Right cardiac atrium (tissue), 5 donors: Measurements from ENCODE around the gene ACAP1. TPM values are rescaled to one million over a fixed set of nuclear protein-coding genes. Genes with fewer than 3 reads are reported as not detected.

Experiments
- ATAC-seq, 2 donors: fragments of 200-7000 bp; cut with Tn5 transposase; one replicate each; pipeline versions ENCODE4 v1.8.0 to v1.9.1; 2020; ENCODE audit warnings: moderate library complexity in 2 of 2, mild to moderate bottlenecking in 1 of 2
- DNase-seq, 3 donors: peaks; one replicate each; pipeline ENCODE4 v3.0.0-alpha.2; 2020
- H3K27ac ChIP-seq: one replicate; pipeline ENCODE4 v1.5.1; 2013; ENCODE audit warnings: mild to moderate bottlenecking, low read length, control low read depth, moderate library complexity
- H3K27me3 ChIP-seq: one replicate; pipeline ENCODE4 v1.6.1; 2013; ENCODE audit not compliant: control insufficient read depth, insufficient read depth
- H3K4me1 ChIP-seq: one replicate; pipeline ENCODE4 v1.6.1; 2013; ENCODE audit warnings: low read length; ENCODE audit not compliant: control insufficient read depth, insufficient read depth
- H3K4me3 ChIP-seq: one replicate; pipeline ENCODE4 v1.5.1; 2013; ENCODE audit warnings: low read length, control low read depth
- H3K9me3 ChIP-seq: one replicate; pipeline ENCODE4 v1.6.1; 2013; ENCODE audit warnings: low read length; ENCODE audit not compliant: control insufficient read depth
- WGBS: extraction: QIAGEN DNeasy Blood & Tissue Kit; methylation state at CpG from one replicate; pipeline ENCODE4 v1.1.7; 2013; 5-methylcytosine and 5-hydroxymethylcytosine counted together
- intact Hi-C, 4 donors: fragments of 100-400 bp; cut with DNase I; formaldehyde crosslinking; loops; one replicate each; pipeline versions ENCODE4 v1.11.0 to v1.14.0; 2022 to 2023
- polyA plus RNA-seq: library from polyadenylated mRNA; stranded (reverse); fragments of 200-250 nt; gene quantifications from one replicate; pipeline ENCODE4 v1.2.3, GENCODE V29; 2013
- total RNA-seq, 4 donors: library from RNA; stranded (reverse); fragmentation: NEBNext Ultra II Directional; extraction: Animal tissue kit (Norgen Biotek cat#: 25700); gene quantifications; one replicate each; pipeline ENCODE4 v1.2.1, GENCODE V29; 2021
- donor health status: healthy with polysubstance abuse.
- donor health status: DM: no; HTN: yes; CAD: no.
- donor health status: DM: no; HTN: no; CAD: no.
- donor health status: DM: no; HTN: yes; CAD: no; lungs with severe emphysema.
- donor health status: DM: yes; HTN: yes; CAD: no.

The ACAP1 gene
- total and polyA plus RNA-seq, 5 donors = 8.8 to 26.4 (median 19.1) TPM

DNA sequence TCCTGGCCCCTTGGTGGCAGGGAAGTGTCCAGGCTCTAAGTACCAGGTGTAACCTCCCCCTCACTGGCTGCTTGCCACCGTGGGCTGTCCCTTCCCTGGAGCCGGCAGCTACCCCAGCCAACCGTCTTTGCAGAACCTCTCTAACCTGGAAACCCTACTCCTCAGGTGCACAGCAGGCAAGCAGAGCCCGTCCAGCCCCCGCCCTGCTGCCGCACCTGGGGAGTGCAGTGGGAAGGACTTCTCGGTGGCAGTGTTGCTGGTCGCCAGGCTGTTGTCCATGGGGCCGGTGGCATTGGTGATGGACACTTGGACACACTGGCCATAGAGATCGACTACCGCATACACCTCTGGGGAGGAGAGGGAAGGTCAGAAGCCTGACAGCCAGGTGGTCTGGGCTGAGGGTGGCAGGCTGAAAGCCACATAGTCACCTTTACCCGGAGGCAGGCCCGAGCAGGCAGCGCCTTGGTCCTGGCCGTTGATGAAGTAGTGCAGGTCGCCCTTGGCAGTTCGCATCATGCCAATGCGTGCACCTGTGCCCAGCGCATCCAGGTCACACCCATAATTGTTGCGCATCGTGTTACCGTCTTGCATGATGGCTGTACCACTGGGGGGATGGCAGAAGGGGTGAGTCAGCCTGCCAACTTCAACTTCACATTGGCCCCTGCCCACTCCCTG lies 13.7 kb upstream of the ACAP1 start:
- peak in 2 of 3 donors; percentile 11 to 49 for DNase-seq

DNA sequence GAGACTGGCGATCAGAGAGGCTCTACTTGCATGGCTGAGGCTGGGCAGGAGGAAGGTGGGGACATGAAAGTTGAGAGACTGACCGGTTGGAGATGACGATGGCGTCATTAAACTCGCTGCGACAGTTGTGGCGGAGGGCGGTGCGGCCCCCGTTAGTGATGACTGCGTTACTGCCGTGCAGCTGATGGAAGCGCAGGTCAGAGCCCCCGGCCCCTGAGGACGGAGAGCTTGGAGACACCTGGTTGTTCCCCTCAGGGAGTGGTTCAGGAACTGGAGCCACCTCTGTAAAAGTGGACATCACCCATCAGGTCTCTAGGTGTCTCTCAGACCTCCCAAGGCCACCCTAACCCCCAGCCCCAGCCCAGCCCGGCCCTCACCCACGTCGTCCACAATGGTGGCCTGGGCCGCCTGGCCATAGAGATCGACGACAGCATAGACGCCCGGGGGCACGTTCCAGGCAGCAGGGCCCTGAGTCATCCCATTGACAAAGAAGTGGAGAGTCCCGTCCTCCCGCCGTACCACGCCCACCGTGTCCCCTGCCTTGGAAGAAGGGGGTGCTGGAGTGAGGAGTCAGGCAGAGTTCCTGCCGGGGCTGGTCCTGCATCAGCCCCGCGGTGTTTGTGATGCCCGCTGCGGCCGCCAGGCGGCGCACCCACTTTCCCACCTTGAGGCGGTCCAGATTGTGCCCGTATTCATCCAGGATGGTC lies 12.4 kb upstream of the ACAP1 start:
- DNase-seq = peak; percentile 51 to 84 (median 84)
- Histone ChIP-seq H3K4me3 (no peak overlapping the region), H3K27me3 (no peaks in the 10 kb centered on the region), H3K4me1 (no peaks in the 10 kb centered on the region), H3K27ac (no peak overlapping the region), H3K9me3 (no peaks in the 10 kb centered on the region)
- intact Hi-C loops = no loop called here
- WGBS = 63% methylated on average over 39 of the region's 39 CpGs
- ATAC-seq = peak in 1 of 2 donors; percentile 24

More for the DNA sequence above, 13.7 kb upstream of the ACAP1 start:
- no peaks in the 10 kb centered on the region for H3K4me1 ChIP-seq
- 93% methylated on average over 22 of the region's 22 CpGs for WGBS
- intact Hi-C loops = no loop called here
- no peak for ATAC-seq
- H3K27me3 ChIP-seq = no peaks in the 10 kb centered on the region
- no peak overlapping the region for H3K27ac ChIP-seq
- no peak overlapping the region for H3K4me3 ChIP-seq
- no peaks in the 10 kb centered on the region for H3K9me3 ChIP-seq

DNA sequence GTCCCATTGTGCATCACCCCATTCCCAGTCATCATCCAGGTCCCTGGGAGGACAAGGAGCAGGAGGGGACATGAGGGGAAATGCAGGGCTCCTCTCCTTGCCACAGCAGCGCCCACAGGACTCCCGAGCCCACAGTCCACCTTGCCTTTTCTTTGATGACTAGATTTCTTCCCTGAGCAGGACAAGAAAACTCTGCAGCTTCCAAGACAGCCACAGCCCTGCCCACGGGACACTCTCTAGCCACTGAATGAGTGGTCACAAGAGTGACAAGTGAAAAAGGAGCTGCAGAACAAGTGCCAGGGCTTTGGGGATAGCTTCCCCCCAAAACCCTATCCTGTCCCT lies 11.9 kb upstream of the ACAP1 start:
- ATAC-seq = no peak
- H3K9me3 ChIP-seq = no peaks in the 10 kb centered on the region
- no peak overlapping the region for H3K4me3 ChIP-seq
- no peak overlapping the region for H3K27ac ChIP-seq
- no peak for DNase-seq
- 89% methylated on average over 3 of the region's 3 CpGs for WGBS
- H3K4me1 ChIP-seq = no peaks in the 10 kb centered on the region
- intact Hi-C loops = no loop called here
- no peaks in the 10 kb centered on the region for H3K27me3 ChIP-seq

DNA sequence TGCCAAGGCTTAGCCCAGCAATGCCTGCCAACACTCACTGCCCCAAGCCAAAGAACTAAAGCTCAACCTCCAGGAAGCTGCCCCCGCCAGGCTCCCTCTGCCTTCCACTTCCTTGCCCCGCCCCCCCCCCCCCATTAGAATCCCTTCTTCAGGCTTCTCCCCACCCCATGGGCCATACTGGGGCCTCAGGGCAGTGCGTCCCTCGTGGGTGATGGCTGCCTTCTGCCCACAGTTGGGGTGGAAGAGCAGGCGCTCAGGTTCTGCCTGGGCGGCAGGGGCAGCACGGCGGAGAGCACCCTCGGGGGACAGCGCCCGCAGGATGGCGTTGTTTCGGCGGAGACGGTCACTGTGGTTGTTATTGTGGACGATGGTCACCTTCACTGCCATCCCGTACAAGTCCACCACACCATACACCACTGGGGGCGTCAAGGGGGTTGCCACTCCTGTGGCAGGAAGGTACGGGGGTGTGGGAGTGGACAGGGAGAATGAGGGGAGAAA lies 11.2 kb upstream of the ACAP1 start:
- 90% methylated on average over 19 of the region's 19 CpGs for WGBS
- ATAC-seq = no peak
- intact Hi-C loops = no loop called here
- Histone ChIP-seq H3K4me3 (no peak overlapping the region), H3K27me3 (no peaks in the 10 kb centered on the region), H3K4me1 (no peaks in the 10 kb centered on the region), H3K27ac (no peak overlapping the region), H3K9me3 (no peaks in the 10 kb centered on the region)
- peak in 1 of 3 donors; percentile 32 for DNase-seq

DNA sequence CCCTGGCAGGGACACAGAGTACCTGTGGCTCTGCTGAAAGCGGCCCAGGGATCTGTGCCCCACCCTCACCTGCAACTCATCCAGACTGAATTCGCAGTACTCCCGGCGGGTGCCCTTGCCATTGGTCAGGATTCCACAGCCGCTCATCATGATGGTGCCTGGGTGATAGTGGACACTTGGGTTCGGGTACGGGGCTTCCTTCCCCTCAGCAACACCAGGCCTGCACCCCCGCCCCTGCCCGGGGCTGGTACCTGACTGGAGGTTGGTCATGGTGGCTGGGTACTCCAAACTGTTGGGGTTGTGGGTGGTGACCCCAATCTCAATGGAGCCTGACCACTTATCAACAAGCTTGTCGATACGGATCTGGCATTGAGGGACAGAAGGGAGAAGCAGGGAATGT lies 10.1 kb upstream of the ACAP1 start:
- DNase-seq (peak in 2 of 3 donors; percentile 6 to 28), ATAC-seq (no peak)
- intact Hi-C loops = no loop called here
- 91% methylated on average over 11 of the region's 11 CpGs for WGBS
- Histone ChIP-seq H3K27me3 (no peaks in the 10 kb centered on the region), H3K4me3 (no peak overlapping the region), H3K4me1 (no peaks in the 10 kb centered on the region), H3K27ac (no peak overlapping the region), H3K9me3 (no peaks in the 10 kb centered on the region)

DNA sequence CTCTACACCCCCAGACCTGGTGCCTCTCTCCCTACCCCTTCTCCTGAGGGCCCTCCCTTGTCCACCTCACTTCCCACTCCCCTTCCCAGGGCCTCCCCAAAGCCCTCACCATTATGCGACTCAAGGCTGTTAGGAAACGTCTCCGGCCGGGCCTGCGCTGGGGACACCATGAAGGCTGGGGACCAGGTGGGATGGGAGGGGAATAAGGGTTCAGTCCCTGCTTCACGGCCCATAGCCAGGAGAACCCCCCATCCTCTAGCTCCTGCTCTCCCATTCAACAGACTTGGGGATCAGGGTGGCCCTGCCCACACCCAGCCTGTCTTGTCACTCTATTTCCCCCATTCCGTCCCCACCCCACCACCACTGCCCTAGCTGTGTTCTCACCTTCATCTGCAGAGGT lies 9.3 kb upstream of the ACAP1 start:
- WGBS = 87% methylated on average over 7 of the region's 7 CpGs
- ATAC-seq (no peak), DNase-seq (peak in 2 of 3 donors; percentile 14 to 29)
- no peak overlapping the region for H3K4me3 ChIP-seq
- intact Hi-C loops = no loop called here
- no peaks in the 10 kb centered on the region for H3K27me3 ChIP-seq
- H3K4me1 ChIP-seq = no peaks in the 10 kb centered on the region
- no peaks in the 10 kb centered on the region for H3K9me3 ChIP-seq
- no peak overlapping the region for H3K27ac ChIP-seq

DNA sequence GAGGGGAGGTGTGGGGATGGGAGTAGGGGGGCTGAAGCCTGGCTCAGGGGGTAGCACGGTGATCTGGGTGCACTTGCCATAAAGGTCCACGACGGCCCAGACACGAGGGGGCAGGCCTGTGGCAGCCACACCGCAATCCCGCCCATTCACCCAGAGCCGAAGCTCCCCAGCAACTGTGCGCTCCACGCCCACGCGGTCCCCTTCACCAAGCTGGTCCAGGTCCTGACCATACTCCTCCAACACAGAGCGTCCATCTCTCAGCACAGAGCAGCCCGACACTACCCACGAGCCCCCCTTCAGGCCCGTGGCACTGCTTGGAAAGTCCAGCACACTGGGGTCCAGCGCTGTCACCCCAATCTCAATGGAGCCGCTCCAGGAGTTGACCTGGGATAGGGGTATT lies 8.8 kb upstream of the ACAP1 start:
- H3K4me3 ChIP-seq = no peak overlapping the region
- ATAC-seq = no peak
- no peaks in the 10 kb centered on the region for H3K4me1 ChIP-seq
- DNase-seq = peak in 2 of 3 donors; percentile 12 to 50
- 87% methylated on average over 17 of the region's 17 CpGs for WGBS
- intact Hi-C loops = no loop called here
- H3K27me3 ChIP-seq = no peaks in the 10 kb centered on the region
- H3K9me3 ChIP-seq = no peaks in the 10 kb centered on the region
- no peak overlapping the region for H3K27ac ChIP-seq

DNA sequence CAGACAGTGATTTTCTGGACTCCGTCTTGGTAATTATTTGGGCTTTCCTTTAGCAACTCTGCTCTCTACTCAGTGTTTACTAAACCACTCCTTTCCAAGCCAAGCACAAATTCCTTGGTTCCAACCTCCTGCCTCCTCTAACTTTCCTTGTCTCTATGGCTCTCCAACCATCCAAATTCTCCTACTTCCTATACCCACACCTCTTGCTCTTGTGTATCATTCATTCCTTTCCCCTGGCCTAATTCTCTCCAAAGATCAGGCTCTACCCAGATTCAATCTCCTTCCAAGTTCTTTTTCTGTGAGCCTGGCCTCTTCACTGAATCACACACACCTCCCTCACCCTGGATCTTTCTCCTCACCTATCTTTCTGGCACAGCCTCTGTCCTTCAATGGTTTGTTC lies 8.3 kb upstream of the ACAP1 start:
- WGBS = 69% methylated on average over 1 of the region's 1 CpG
- DNase-seq (no peak), ATAC-seq (no peak)
- Histone ChIP-seq H3K27me3 (no peaks in the 10 kb centered on the region), H3K4me1 (no peaks in the 10 kb centered on the region), H3K27ac (no peak overlapping the region), H3K9me3 (no peaks in the 10 kb centered on the region), H3K4me3 (no peak overlapping the region)
- intact Hi-C loops = no loop called here

DNA sequence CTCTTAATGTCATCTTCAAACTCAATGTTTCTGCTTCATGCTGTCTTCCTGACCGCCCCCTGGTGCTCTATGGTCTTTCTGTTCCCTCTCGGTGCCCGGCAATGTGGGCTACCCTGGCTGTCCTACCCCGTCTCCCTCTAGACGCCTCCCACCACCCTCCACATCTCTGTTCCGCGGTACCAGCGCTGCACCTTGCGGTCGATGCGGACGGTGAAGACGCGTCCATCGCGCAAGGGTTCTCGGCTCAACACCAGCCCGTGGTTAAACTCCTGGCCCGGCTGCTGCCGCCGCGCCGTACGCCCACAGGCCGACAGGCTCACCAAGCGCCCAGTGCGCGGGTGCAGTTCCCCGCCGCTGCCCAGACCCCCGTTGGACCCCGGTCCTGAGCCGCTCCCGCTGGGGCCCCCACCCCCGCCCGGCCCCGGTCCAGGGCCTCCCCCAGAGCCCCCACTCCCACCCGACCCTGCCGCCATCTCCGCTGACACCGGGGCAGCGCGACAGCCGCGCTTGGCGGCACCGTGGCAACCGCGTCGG lies 7.4 kb upstream of the ACAP1 start, which contains the start of gene NEURL4:
NEURL4 (minus strand) TSS at position 496 of the 534 bp plus-strand sequence; CDS start at position 473, 23 bp downstream.
- WGBS = under 1% methylated on average over 50 of the region's 50 CpGs

DNA sequence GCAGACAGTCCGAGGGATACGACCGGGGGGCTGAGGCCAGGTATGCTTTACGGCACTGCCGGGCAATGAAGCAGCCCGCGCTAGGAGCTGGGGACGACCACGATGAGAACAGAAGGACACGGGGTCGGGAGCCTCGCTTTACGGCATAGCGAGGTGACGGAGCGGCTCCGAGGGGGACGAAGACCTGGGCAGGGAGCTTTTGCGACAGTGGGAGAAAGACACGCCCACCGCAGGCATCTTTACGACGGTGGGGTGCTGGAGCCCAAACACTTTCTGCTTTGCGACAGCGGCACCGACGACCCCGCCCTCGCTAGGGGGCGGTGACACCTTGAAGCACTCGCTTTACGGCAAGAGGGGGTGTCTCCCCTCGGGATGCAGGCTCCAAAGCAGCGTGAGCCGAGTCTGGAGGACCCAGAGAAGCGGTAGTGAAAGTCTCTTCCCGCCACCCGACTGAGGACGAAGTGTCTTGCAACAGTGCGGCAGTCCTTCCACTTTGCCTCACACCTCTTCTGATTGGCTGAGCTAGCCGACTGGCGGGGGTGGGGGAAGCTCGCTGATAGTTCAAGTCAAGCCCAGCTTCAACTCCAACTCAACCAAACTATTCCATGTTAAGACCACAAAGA lies 6.8 kb upstream of the ACAP1 start:
- intact Hi-C loops = no loop called here
- no peaks in the 10 kb centered on the region for H3K9me3 ChIP-seq

More for the DNA sequence above, 7.4 kb upstream of the ACAP1 start, which contains the start of gene NEURL4:
- no peak for DNase-seq
- Histone ChIP-seq H3K27ac (peak within 1 kb of the TSS; percentile 89), H3K27me3 (no peaks in the 10 kb centered on the region), H3K9me3 (no peaks in the 10 kb centered on the region), H3K4me3 (peak within 1 kb of the TSS; percentile 69), H3K4me1 (no peaks in the 10 kb centered on the region)
- intact Hi-C loops = no loop called here
- no peak for ATAC-seq

More for the DNA sequence above, 6.8 kb upstream of the ACAP1 start:
- no peaks in the 10 kb centered on the region for H3K27me3 ChIP-seq
- peak; percentile 99 to 100 (median 99) for DNase-seq
- peak overlapping the region; percentile 89 for H3K27ac ChIP-seq
- H3K4me3 ChIP-seq = peak overlapping the region; percentile 69
- H3K4me1 ChIP-seq = no peaks in the 10 kb centered on the region
- WGBS = under 1% methylated on average over 43 of the region's 43 CpGs
- peak; percentile 90 to 91 for ATAC-seq
